ENCODE measurements around the gene LCE1C.

DNA sequence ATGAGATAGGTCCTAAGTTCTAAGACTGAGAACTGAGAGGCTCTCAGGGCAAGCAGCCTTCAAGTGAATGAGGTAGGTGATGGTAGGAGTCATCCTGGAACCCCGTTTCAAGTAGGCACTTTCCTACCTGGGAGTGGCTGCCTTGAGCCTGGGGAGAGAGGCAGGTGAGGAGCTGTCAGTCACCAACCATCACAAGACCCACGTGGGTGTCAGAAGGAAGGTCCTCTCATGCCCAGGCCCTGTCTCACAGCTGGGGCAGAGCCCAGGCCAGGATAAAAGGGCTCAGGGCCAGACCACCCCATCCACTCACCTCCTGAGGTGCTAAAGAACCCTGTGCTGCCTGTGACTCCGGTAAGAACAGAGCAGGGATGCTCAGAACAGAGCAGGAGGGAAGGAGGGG is 10.0 kb downstream of the LCE1C start, which contains the start of gene LCE1D:
- TF ChIP-seq ZNF513 (tag by site-specific recombination; IDR thresholded peaks at IDR 0.05) (no peak), REST (tag by site-specific recombination; IDR thresholded peaks at IDR 0.05) (no peak), ZNF335 (tag by site-specific recombination; conservative IDR thresholded peaks at IDR 0.05) (no peak), ZNF274 (IDR thresholded peaks at IDR 0.05; ENCODE audit: low read length) (no peak), ZNF274 (tag by site-specific recombination; IDR thresholded peaks at IDR 0.05; ENCODE audit: borderline replicate concordance) (no peak), ZNF416 (tag by site-specific recombination; IDR thresholded peaks at IDR 0.05) (no peak)
- TF ChIP-seq, protein P1, sequence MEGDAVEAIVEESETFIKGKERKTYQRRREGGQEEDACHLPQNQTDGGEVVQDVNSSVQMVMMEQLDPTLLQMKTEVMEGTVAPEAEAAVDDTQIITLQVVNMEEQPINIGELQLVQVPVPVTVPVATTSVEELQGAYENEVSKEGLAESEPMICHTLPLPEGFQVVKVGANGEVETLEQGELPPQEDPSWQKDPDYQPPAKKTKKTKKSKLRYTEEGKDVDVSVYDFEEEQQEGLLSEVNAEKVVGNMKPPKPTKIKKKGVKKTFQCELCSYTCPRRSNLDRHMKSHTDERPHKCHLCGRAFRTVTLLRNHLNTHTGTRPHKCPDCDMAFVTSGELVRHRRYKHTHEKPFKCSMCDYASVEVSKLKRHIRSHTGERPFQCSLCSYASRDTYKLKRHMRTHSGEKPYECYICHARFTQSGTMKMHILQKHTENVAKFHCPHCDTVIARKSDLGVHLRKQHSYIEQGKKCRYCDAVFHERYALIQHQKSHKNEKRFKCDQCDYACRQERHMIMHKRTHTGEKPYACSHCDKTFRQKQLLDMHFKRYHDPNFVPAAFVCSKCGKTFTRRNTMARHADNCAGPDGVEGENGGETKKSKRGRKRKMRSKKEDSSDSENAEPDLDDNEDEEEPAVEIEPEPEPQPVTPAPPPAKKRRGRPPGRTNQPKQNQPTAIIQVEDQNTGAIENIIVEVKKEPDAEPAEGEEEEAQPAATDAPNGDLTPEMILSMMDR (tag by site-specific recombination; IDR thresholded peaks at IDR 0.05), result no peak
- TF ChIP-seq, protein P2, sequence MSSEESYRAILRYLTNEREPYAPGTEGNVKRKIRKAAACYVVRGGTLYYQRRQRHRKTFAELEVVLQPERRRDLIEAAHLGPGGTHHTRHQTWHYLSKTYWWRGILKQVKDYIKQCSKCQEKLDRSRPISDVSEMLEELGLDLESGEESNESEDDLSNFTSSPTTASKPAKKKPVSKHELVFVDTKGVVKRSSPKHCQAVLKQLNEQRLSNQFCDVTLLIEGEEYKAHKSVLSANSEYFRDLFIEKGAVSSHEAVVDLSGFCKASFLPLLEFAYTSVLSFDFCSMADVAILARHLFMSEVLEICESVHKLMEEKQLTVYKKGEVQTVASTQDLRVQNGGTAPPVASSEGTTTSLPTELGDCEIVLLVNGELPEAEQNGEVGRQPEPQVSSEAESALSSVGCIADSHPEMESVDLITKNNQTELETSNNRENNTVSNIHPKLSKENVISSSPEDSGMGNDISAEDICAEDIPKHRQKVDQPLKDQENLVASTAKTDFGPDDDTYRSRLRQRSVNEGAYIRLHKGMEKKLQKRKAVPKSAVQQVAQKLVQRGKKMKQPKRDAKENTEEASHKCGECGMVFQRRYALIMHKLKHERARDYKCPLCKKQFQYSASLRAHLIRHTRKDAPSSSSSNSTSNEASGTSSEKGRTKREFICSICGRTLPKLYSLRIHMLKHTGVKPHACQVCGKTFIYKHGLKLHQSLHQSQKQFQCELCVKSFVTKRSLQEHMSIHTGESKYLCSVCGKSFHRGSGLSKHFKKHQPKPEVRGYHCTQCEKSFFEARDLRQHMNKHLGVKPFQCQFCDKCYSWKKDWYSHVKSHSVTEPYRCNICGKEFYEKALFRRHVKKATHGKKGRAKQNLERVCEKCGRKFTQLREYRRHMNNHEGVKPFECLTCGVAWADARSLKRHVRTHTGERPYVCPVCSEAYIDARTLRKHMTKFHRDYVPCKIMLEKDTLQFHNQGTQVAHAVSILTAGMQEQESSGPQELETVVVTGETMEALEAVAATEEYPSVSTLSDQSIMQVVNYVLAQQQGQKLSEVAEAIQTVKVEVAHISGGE (tag by site-specific recombination; conservative IDR thresholded peaks at IDR 0.05; ENCODE audit: low read depth), result no peak
- TF ChIP-seq, protein P3, sequence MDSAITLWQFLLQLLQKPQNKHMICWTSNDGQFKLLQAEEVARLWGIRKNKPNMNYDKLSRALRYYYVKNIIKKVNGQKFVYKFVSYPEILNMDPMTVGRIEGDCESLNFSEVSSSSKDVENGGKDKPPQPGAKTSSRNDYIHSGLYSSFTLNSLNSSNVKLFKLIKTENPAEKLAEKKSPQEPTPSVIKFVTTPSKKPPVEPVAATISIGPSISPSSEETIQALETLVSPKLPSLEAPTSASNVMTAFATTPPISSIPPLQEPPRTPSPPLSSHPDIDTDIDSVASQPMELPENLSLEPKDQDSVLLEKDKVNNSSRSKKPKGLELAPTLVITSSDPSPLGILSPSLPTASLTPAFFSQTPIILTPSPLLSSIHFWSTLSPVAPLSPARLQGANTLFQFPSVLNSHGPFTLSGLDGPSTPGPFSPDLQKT (IDR thresholded peaks at IDR 0.05; ENCODE audit: borderline replicate concordance, low read depth, low read length), result no peak

All from HEK293 (cell line).